Endometrial microvascular endothelial cells (primary cell): ENCODE data around the gene UBE2QL1. TPM values are rescaled to one million over a fixed set of nuclear protein-coding genes. Genes with fewer than 3 reads are reported as not detected.

Source experiments
- in situ Hi-C: cut with HindIII; loops from 2 replicates; pipeline ENCODE4 v1.10.0; 2017; ENCODE audit warnings: low sequenced_read_pairs, low pct_unique_long_range_greater_than_20kb; ENCODE audit errors: inconsistent ontology term
- total RNA-seq: library from RNA; depleted of rRNA; stranded (reverse); fragments of >200 nt; gene quantifications from one replicate; pipeline ENCODE4 v1.2.3, GENCODE V29; 2015; ENCODE audit errors: inconsistent ontology term

UBE2QL1 gene
- total RNA-seq, 1 donor from 2014 or later = under 0.01 TPM

- in situ Hi-C loops = no loop called here
Measured at GRCh38 chr5:6424110-6424659, 24.5 kb upstream of the UBE2QL1 start.

GRCh38 chr5:6424700-6425099 lies 24.0 kb upstream of the UBE2QL1 start:
- in situ Hi-C loops = no loop called here

GRCh38 chr5:6427694-6428093 lies 21.0 kb upstream of the UBE2QL1 start:
- in situ Hi-C loops = no loop called here

- in situ Hi-C loops = no loop called here
Measured at GRCh38 chr5:6430418-6431028, 18.1 kb upstream of the UBE2QL1 start.

GRCh38 chr5:6431214-6432195 lies 17.2 kb upstream of the UBE2QL1 start:
- in situ Hi-C loops = no loop called here

- in situ Hi-C loops = no loop called here
Measured at GRCh38 chr5:6432206-6432605, 16.5 kb upstream of the UBE2QL1 start.

GRCh38 chr5:6434731-6435130 lies 13.9 kb upstream of the UBE2QL1 start:
- in situ Hi-C loops = no loop called here

- in situ Hi-C loops = no loop called here
Measured at GRCh38 chr5:6435356-6435755, 13.3 kb upstream of the UBE2QL1 start.

- in situ Hi-C loops = no loop called here
Measured at GRCh38 chr5:6436715-6437331, 11.8 kb upstream of the UBE2QL1 start.

- in situ Hi-C loops = no loop called here
Measured at GRCh38 chr5:6439588-6440550, 8.8 kb upstream of the UBE2QL1 start.

GRCh38 chr5:6442333-6442732 lies 6.3 kb upstream of the UBE2QL1 start:
- in situ Hi-C loops = no loop called here

- in situ Hi-C loops = no loop called here
Measured at GRCh38 chr5:6443326-6443725, 5.3 kb upstream of the UBE2QL1 start.

GRCh38 chr5:6446042-6446441 lies 2.6 kb upstream of the UBE2QL1 start:
- in situ Hi-C loops = no loop called here

- in situ Hi-C loops = no loop called here
Measured at GRCh38 chr5:6446626-6447309, 1.9 kb upstream of the UBE2QL1 start.

GRCh38 chr5:6447384-6448140 lies 1.1 kb upstream of the UBE2QL1 start:
- in situ Hi-C loops = no loop called here

- in situ Hi-C loops = no loop called here
Measured at GRCh38 chr5:6448141-6448491, 543 bp upstream of the UBE2QL1 start.

GRCh38 chr5:6449465-6450158 lies 953 bp downstream of the UBE2QL1 start:
- in situ Hi-C loops = no loop called here
